Airway epithelial cell (primary cell): Measurements from ENCODE around the gene RGS4. TPM values are rescaled to one million over a fixed set of nuclear protein-coding genes. Genes with fewer than 3 reads are reported as not detected.

Source experiments
- total RNA-seq: library from RNA; depleted of rRNA; stranded (reverse); fragments of >200 nt; gene quantifications from 2 replicates; pipeline ENCODE4 v1.2.3, GENCODE V29; 2015

The RGS4 gene
- 0.42 TPM in 1 of 2 replicates, not detected in the other for total RNA-seq

DNA sequence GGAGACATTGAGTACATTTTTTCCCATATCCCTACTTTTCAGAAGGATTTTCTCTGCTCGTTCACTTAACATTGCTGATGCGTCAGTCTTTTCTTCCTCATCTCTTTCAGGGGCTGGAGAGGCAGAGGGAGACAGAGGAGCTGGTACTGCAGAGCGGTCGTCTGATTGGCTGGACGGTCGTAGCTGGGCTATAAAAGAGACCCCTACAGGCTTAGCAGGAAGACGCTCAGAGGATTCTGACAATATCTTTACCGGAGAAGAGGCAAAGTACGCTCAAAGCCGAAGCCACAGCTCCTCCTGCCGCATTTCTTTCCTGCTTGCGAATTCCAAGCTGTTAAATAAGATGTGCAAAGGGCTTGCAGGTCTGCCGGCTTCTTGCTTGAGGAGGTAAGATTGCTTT lies at the start of gene RGS4:
Gene RGS4 (plus strand): TSS at position 220 of the 400 bp plus-strand sequence. CDS start 124 bp downstream, at position 344.

Other genes with a start within 250 kb of the RGS4 start
- not detected in 2 replicates for gene CCDC190, start 208.2 kb upstream of the RGS4 start, total RNA-seq
- 0.19 and 1.1 TPM in 2 replicates for gene RGS5, start 133.6 kb downstream of the RGS4 start, total RNA-seq